ENCODE measurements around the gene SLC25A24.
"Not testable (repeated sequence)": the region's sequence is repeated elsewhere in the genome, so short reads cannot be mapped to it uniquely, and the experiment has no call there.

SLC25A24 gene

DNA sequence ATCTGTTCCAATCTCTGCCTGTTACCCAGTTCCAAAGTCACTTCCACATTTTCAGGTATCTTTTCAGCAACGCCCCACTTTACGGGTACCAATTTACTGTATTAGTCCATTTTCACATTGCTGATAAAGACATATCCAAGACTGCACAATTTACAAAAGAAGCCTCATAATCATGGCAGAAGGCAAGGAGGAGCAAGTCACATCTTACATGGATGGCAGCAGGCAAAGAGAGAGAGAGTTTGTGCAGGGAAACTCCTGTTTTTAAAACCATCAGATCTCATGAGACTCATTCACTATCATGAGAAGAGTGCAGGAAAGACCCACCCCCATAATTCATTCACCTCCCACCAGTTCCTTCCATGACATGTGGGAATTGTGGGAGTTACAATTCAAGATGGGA, 67.0 kb downstream of the SLC25A24 start:
- not testable (repeated sequence) for H3K4me1 ChIP-seq (ENCODE audit: insufficient read depth, low read length); H3K27me3 ChIP-seq (ENCODE audit: insufficient read depth, low read length); H3K9ac ChIP-seq (ENCODE audit: low read depth, low read length); H3K4me3 ChIP-seq (ENCODE audit: low read length); H3K27ac ChIP-seq (ENCODE audit: low read depth, low read length)
- H3K9me3 ChIP-seq (ENCODE audit: insufficient read depth, low read depth, low read length) = peaks cover 17% of the 10 kb centered on the region; the same call in 1 of the 2 replicates
- 100% methylated on average over 2 of the region's 2 CpGs for WGBS
- peaks cover 42% of the 10 kb centered on the region for H3K36me3 ChIP-seq (ENCODE audit: insufficient read depth, low read length)

DNA sequence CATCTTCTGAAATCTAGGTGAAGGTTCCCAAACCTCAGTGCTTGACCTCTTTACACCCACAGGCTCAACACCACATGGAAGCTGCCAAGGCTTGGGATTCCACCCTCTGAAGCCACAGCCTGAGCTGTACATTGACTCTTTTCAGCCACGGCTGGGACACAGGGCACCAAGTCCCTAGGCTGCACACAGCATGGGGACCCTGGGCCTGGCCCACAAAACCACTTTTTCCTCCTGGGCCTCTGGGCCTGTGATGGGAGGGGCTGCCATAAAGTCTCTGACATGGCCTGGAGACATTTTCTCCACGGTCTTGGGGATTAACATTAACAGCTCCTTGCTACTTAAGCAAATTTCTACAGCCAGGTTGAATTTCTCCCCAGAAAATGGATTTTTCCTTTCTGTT, 67.8 kb downstream of the SLC25A24 start:
- H3K9ac ChIP-seq (ENCODE audit: low read depth, low read length); H3K27me3 ChIP-seq (ENCODE audit: insufficient read depth, low read length); H3K27ac ChIP-seq (ENCODE audit: low read depth, low read length); H3K4me3 ChIP-seq (ENCODE audit: low read length); H3K4me1 ChIP-seq (ENCODE audit: insufficient read depth, low read length): not testable (repeated sequence)
- Histone ChIP-seq H3K9me3 (ENCODE audit: insufficient read depth, low read depth, low read length) (peaks cover 17% of the 10 kb centered on the region; the same call in 1 of the 2 replicates), H3K36me3 (ENCODE audit: insufficient read depth, low read length) (peaks cover 36% of the 10 kb centered on the region)
- WGBS = 92% methylated on average over 2 of the region's 2 CpGs

DNA sequence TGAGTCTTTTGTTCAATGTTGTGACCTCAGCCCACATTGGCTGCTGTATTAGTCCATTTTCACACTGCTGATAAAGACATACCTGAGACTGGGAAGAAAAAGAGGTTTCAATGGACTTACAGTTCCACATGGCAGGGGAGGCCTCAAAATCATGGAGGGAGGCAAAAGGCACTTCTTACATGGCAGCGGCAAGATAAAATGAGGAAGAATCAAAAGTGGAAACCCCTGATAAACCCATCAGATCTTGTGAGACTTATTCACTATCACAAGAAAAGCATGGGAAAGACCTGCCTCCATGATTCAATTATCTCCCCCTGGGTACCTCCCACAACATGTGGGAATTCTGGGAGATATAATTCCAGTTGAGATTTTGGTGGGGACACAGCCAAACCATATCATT, 68.9 kb downstream of the SLC25A24 start:
- H3K9ac ChIP-seq (ENCODE audit: low read depth, low read length); H3K27ac ChIP-seq (ENCODE audit: low read depth, low read length); H3K4me1 ChIP-seq (ENCODE audit: insufficient read depth, low read length); H3K4me3 ChIP-seq (ENCODE audit: low read length); H3K27me3 ChIP-seq (ENCODE audit: insufficient read depth, low read length): not testable (repeated sequence)
- 92% methylated on average over 1 of the region's 1 CpG for WGBS
- Histone ChIP-seq H3K36me3 (ENCODE audit: insufficient read depth, low read length) (peaks cover 28% of the 10 kb centered on the region), H3K9me3 (ENCODE audit: insufficient read depth, low read depth, low read length) (peaks cover 17% of the 10 kb centered on the region; the same call in 1 of the 2 replicates)

DNA sequence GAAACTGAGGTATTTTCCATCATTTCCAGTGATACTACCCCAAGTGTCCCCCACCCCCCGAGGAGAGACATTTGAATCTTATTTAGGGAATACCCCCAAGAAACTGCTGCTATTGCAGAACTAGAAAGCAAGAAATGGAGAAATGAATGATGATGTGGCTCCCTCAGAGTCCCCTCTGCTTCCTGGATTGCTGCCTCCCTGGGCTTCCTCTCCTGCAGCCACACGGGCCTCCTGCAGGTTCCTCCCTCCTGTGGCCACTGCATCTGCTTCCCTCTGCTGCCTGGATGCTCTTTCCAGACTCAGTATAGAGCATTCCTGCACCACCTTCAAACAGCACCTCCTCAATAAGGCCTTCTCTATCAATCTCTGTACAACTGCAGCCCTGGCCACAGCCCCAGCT, 69.3 kb downstream of the SLC25A24 start:
- H3K4me3 ChIP-seq (ENCODE audit: low read length) = no peak overlapping the region
- 78% methylated on average over 2 of the region's 2 CpGs for WGBS
- H3K27ac ChIP-seq (ENCODE audit: low read depth, low read length) = no peak overlapping the region
- H3K36me3 ChIP-seq (ENCODE audit: insufficient read depth, low read length) = peaks cover 23% of the 10 kb centered on the region
- H3K9me3 ChIP-seq (ENCODE audit: insufficient read depth, low read depth, low read length) = peaks cover 17% of the 10 kb centered on the region; the same call in 1 of the 2 replicates
- no peaks in the 10 kb centered on the region for H3K27me3 ChIP-seq (ENCODE audit: insufficient read depth, low read length)
- no peaks in the 10 kb centered on the region for H3K4me1 ChIP-seq (ENCODE audit: insufficient read depth, low read length)
- H3K9ac ChIP-seq (ENCODE audit: low read depth, low read length) = no peak overlapping the region

DNA sequence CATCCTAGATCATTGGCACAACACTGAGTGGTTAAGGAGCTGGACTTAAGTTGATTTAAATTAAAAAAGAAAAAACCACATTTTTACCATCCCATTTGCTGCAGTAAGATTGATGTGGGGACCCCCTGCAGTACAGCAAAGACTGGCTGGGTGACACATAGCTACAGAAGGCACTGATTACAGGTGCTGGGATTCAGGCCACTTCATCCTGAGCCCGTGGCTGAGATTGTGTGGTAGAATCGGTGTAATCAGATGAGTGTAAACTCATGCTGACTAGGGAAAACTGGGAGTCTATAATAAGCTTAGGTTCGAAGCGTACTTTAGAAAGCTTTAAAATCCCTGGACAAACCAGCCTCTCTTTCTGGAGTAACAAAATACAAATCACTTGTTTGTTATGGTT, 70.1 kb downstream of the SLC25A24 start:
- no peaks in the 10 kb centered on the region for H3K27me3 ChIP-seq (ENCODE audit: insufficient read depth, low read length)
- peaks cover 17% of the 10 kb centered on the region; the same call in 1 of the 2 replicates for H3K9me3 ChIP-seq (ENCODE audit: insufficient read depth, low read depth, low read length)
- no peak overlapping the region for H3K9ac ChIP-seq (ENCODE audit: low read depth, low read length)
- 86% methylated on average over 4 of the region's 4 CpGs for WGBS
- H3K4me3 ChIP-seq (ENCODE audit: low read length) = no peak overlapping the region
- no peaks in the 10 kb centered on the region for H3K4me1 ChIP-seq (ENCODE audit: insufficient read depth, low read length)
- no peak overlapping the region for H3K27ac ChIP-seq (ENCODE audit: low read depth, low read length)
- H3K36me3 ChIP-seq (ENCODE audit: insufficient read depth, low read length) = peaks cover 17% of the 10 kb centered on the region

DNA sequence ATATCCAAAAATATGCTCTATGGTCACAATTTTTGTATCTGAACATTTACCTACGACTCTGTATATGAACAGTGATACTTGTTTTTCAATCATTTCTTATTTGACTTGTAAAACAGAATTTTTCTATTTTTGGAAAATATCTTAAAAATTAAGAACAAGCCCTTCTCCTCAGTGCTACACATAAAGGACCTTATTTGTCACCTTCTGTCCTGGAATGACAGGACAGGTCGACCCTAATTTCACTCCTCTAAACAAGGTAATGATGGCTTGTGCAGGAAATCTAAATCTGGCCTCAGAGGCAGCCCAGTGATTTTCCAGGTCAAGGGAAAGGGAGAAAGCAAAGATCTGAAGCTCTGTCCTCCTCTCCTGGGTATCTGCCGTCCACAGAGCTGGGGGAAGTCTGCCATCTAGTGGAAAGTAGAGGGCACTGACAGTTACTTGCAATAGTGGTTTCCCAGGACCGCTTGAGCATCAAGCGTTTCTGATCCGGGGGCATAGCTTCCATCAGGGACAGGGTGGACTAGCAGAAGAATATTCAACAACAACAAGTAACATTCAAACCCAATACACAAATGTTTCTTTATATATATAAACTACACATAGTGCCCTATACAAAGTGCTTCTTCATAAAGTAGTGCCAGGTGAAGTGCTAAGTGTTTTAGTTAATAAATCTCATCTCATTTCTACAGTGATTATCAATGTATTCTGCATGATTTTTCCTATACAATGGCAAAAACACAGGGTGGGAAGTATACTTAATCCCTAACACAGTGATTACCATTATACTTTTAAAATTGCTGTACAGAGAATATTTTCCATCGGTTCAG, 74.6 kb downstream of the SLC25A24 start:
- Histone ChIP-seq H3K4me3 (ENCODE audit: low read length) (no peak overlapping the region), H3K9ac (ENCODE audit: low read depth, low read length) (no peak overlapping the region), H3K4me1 (ENCODE audit: insufficient read depth, low read length) (no peaks in the 10 kb centered on the region; the same call in 1 of the 2 replicates), H3K9me3 (ENCODE audit: insufficient read depth, low read depth, low read length) (no peaks in the 10 kb centered on the region), H3K36me3 (ENCODE audit: insufficient read depth, low read length) (no peaks in the 10 kb centered on the region), H3K27me3 (ENCODE audit: insufficient read depth, low read length) (no peaks in the 10 kb centered on the region), H3K27ac (ENCODE audit: low read depth, low read length) (no peak overlapping the region)
- WGBS = 9% methylated on average over 5 of the region's 7 CpGs

DNA sequence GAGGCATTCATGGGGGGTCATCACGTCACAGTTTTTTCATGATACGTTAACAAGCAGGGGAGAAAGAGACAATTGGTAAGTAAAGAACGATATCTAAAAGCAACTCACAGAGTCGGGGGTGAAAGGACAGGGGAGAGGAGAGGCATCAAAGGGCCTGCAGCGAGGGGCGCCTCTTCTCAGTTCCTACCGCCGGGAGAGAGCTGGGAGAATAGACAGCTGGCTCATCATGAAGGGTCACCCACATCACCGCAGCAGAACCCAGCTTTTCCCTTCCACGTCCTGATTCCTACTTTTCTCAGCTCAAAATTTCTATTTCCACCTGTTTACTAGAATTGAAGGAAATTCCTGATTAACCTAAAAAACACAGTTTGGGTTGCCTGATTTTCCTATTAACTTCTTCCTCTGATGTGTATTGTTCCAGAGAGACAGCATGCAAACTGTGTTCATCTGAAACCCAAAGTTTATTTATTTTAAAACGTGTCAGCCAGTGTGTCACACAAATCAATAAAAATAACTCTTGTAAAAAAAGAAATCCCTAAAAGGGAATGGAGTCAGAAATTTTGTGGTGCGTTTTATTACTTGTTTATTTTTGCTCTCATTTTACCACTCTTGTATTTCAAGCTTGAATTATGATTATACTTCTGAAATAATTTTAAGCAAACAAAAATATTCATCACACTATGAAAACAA, 75.4 kb downstream of the SLC25A24 start:
- H3K36me3 ChIP-seq (ENCODE audit: insufficient read depth, low read length) = no peaks in the 10 kb centered on the region
- H3K9me3 ChIP-seq (ENCODE audit: insufficient read depth, low read depth, low read length) = no peaks in the 10 kb centered on the region
- no peaks in the 10 kb centered on the region; the same call in 1 of the 2 replicates for H3K4me1 ChIP-seq (ENCODE audit: insufficient read depth, low read length)
- 82% methylated on average over 11 of the region's 12 CpGs for WGBS
- no peak overlapping the region for H3K27ac ChIP-seq (ENCODE audit: low read depth, low read length)
- H3K9ac ChIP-seq (ENCODE audit: low read depth, low read length) = no peak overlapping the region
- H3K4me3 ChIP-seq (ENCODE audit: low read length) = no peak overlapping the region
- no peaks in the 10 kb centered on the region for H3K27me3 ChIP-seq (ENCODE audit: insufficient read depth, low read length)

DNA sequence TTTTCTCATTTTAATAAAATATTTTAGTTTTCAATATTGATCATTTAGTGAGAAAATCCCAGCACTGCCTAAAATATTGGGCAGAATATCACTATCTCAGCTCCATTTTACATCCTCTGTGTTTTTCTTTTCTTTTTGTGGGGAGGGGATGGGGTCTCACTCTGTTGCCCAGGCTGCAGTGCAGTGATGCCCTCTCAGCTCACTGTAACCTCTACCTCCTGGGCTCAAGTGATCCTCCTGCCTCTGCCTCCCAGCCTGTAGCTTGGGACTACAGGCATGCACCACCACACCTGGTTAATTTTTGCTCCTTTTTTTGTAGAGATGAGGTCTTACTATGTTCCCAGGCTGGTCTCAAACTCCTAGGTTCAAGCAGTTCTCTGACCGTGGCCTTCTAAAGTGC, 76.1 kb downstream of the SLC25A24 start:
- H3K36me3 ChIP-seq (ENCODE audit: insufficient read depth, low read length) = no peaks in the 10 kb centered on the region
- H3K9ac ChIP-seq (ENCODE audit: low read depth, low read length) = no peak overlapping the region
- 93% methylated on average over 1 of the region's 1 CpG for WGBS

DNA sequence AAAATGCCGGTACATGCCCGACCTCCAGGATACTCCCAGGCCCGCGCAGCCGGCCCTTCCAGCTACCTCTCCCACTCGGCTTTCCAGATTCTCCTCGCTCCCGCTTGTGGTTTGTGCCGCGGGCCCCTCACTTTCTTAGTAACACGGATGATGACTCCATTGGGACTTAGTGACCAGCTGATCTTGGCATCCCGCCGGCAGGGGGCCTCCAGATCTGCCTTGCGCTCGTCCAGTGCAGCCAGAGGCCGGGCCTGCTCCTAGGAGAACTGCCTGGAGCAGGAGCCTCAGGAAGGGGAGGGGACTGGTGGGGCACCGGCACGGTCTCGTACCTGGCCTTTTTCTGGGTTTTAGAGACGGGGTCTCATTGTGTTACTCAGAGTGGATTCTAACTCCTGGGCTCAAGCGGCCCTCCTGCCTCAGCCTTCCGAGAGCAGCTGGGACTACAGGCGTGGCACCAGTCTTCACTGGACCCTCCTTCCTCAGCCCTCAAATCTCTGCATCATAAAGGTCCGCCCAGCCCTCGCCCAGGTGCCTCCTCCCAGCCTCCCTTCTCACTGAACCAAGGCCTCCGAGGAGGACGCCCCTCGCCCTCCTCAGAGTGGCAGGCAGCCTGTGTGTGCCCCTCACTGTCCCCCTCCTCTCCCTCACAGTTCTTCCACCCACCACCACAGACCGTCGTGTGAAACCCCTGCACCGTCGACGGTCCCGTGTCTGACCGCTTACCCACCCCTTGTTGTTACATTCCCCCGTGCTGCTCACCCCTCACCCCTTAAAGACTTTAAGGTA, 78.6 kb downstream of the SLC25A24 start:
- Histone ChIP-seq H3K4me3 (ENCODE audit: low read length) (no peak overlapping the region), H3K27me3 (ENCODE audit: insufficient read depth, low read length) (no peaks in the 10 kb centered on the region), H3K36me3 (ENCODE audit: insufficient read depth, low read length) (no peaks in the 10 kb centered on the region), H3K4me1 (ENCODE audit: insufficient read depth, low read length) (no peaks in the 10 kb centered on the region; the same call in 1 of the 2 replicates), H3K9me3 (ENCODE audit: insufficient read depth, low read depth, low read length) (no peaks in the 10 kb centered on the region), H3K9ac (ENCODE audit: low read depth, low read length) (no peak overlapping the region), H3K27ac (ENCODE audit: low read depth, low read length) (no peak overlapping the region)
- WGBS = 92% methylated on average over 33 of the region's 36 CpGs

More for the DNA sequence above, 76.1 kb downstream of the SLC25A24 start:
- no peaks in the 10 kb centered on the region for H3K27me3 ChIP-seq (ENCODE audit: insufficient read depth, low read length)
- no peaks in the 10 kb centered on the region; the same call in 1 of the 2 replicates for H3K4me1 ChIP-seq (ENCODE audit: insufficient read depth, low read length)
- no peak overlapping the region for H3K27ac ChIP-seq (ENCODE audit: low read depth, low read length)
- H3K9me3 ChIP-seq (ENCODE audit: insufficient read depth, low read depth, low read length) = no peaks in the 10 kb centered on the region
- no peak overlapping the region for H3K4me3 ChIP-seq (ENCODE audit: low read length)

DNA sequence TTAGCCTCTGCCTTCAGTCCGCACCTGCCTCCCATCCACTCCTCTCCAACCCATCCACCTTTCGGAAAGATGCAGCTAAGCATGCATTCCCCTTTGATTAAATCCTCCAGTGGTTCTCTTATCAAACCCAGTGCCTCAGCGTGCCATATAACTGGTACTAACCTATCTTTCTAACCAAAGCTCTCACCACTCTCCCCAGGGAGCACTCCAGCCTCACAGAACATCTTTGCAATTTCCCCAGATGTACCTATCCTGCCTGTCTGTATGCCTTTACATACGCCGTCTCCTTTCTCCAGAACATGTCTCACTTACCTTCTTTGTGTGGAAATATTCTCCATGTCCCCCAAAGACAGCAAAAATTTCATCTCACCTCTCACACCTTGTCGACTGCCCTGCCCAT, 80.0 kb downstream of the SLC25A24 start:
- Histone ChIP-seq H3K4me3 (ENCODE audit: low read length) (no peak overlapping the region), H3K9ac (ENCODE audit: low read depth, low read length) (no peak overlapping the region), H3K27ac (ENCODE audit: low read depth, low read length) (no peak overlapping the region), H3K27me3 (ENCODE audit: insufficient read depth, low read length) (no peaks in the 10 kb centered on the region), H3K36me3 (ENCODE audit: insufficient read depth, low read length) (no peaks in the 10 kb centered on the region), H3K9me3 (ENCODE audit: insufficient read depth, low read depth, low read length) (no peaks in the 10 kb centered on the region), H3K4me1 (ENCODE audit: insufficient read depth, low read length) (no peaks in the 10 kb centered on the region; the same call in 1 of the 2 replicates)
- 93% methylated on average over 6 of the region's 6 CpGs for WGBS

DNA sequence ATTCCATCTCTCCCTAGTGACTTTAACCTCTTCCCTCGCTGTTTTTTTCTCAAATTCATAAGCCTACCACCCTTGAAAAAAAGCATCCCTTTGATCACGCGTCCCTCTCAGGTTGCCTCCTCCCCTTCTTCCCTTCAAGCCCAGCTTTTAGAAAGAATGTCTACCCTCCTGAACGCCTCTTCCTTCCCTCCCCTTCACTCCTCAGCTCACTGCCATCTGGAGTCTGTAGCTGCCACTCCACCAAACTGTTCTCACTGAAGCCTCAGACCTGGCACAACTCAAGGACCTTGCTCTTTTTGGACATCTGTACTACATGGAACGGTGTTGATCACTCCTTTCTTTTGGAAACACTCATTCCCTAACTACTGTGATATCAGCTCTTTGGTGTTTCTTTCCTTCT, 80.6 kb downstream of the SLC25A24 start:
- WGBS = 71% methylated on average over 5 of the region's 5 CpGs
- no peak overlapping the region for H3K4me3 ChIP-seq (ENCODE audit: low read length)
- no peak overlapping the region for H3K27ac ChIP-seq (ENCODE audit: low read depth, low read length)
- H3K4me1 ChIP-seq (ENCODE audit: insufficient read depth, low read length) = no peaks in the 10 kb centered on the region
- no peak overlapping the region for H3K9ac ChIP-seq (ENCODE audit: low read depth, low read length)
- no peaks in the 10 kb centered on the region for H3K36me3 ChIP-seq (ENCODE audit: insufficient read depth, low read length)
- no peaks in the 10 kb centered on the region for H3K27me3 ChIP-seq (ENCODE audit: insufficient read depth, low read length)
- H3K9me3 ChIP-seq (ENCODE audit: insufficient read depth, low read depth, low read length) = no peaks in the 10 kb centered on the region
